ENCODE data around the gene DOCK9. TPM values are rescaled to one million over a fixed set of nuclear protein-coding genes. Genes with fewer than 3 reads are reported as not detected.

Gene DOCK9
- total RNA-seq, 1 experiment from 2014 or later: 36.6 TPM

- Mint-ChIP-seq H3K4me3 (no peak overlapping the region), H3K9me3 (no peaks in the 10 kb centered on the region), H3K27ac (no peak overlapping the region), H3K4me1 (peaks cover 27% of the 10 kb centered on the region), H3K27me3 (ENCODE audit: low read depth) (no peaks in the 10 kb centered on the region), H3K36me3 (no peaks in the 10 kb centered on the region; the same call in 1 of the 2 replicates)
- POLR2A ChIA-PET: no interaction called here
- TF ChIP-seq NFE2L1 (CRISPR knock-in tag; IDR thresholded peaks at IDR 0.05) (no peak), ZNF671 (CRISPR knock-in tag; IDR thresholded peaks at IDR 0.05) (no peak), OVOL2 (CRISPR knock-in tag; IDR thresholded peaks at IDR 0.05; ENCODE audit: borderline replicate concordance) (no peak), IRF2 (CRISPR knock-in tag; IDR thresholded peaks at IDR 0.05; ENCODE audit: borderline replicate concordance, low read depth) (no peak), PRDM15 (CRISPR knock-in tag; IDR thresholded peaks at IDR 0.05) (no peak), SP1 (CRISPR knock-in tag; conservative IDR thresholded peaks at IDR 0.05) (no peak), ATF1 (CRISPR knock-in tag; IDR thresholded peaks at IDR 0.05) (no peak)
- TF ChIP-seq, protein P1, sequence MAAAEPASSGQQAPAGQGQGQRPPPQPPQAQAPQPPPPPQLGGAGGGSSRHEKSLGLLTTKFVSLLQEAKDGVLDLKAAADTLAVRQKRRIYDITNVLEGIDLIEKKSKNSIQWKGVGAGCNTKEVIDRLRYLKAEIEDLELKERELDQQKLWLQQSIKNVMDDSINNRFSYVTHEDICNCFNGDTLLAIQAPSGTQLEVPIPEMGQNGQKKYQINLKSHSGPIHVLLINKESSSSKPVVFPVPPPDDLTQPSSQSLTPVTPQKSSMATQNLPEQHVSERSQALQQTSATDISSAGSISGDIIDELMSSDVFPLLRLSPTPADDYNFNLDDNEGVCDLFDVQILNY (CRISPR knock-in tag; IDR thresholded peaks at IDR 0.05): no peak
- TF ChIP-seq, protein P2, sequence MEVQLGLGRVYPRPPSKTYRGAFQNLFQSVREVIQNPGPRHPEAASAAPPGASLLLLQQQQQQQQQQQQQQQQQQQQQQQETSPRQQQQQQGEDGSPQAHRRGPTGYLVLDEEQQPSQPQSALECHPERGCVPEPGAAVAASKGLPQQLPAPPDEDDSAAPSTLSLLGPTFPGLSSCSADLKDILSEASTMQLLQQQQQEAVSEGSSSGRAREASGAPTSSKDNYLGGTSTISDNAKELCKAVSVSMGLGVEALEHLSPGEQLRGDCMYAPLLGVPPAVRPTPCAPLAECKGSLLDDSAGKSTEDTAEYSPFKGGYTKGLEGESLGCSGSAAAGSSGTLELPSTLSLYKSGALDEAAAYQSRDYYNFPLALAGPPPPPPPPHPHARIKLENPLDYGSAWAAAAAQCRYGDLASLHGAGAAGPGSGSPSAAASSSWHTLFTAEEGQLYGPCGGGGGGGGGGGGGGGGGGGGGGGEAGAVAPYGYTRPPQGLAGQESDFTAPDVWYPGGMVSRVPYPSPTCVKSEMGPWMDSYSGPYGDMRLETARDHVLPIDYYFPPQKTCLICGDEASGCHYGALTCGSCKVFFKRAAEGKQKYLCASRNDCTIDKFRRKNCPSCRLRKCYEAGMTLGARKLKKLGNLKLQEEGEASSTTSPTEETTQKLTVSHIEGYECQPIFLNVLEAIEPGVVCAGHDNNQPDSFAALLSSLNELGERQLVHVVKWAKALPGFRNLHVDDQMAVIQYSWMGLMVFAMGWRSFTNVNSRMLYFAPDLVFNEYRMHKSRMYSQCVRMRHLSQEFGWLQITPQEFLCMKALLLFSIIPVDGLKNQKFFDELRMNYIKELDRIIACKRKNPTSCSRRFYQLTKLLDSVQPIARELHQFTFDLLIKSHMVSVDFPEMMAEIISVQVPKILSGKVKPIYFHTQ (CRISPR knock-in tag; IDR thresholded peaks at IDR 0.05): no peak
- TF ChIP-seq, protein P3, sequence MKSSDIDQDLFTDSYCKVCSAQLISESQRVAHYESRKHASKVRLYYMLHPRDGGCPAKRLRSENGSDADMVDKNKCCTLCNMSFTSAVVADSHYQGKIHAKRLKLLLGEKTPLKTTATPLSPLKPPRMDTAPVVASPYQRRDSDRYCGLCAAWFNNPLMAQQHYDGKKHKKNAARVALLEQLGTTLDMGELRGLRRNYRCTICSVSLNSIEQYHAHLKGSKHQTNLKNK (CRISPR knock-in tag; IDR thresholded peaks at IDR 0.05): no peak
- DNase-seq (ENCODE audit: low spot score) (no peak), ATAC-seq (no peak)
- CTCF ChIA-PET: interaction anchor here (0.7 to 0.8 kb wide), 3 partner anchors 10 to 222 kb away, joined by 3 to 4 read pairs (median 3); no protein-coding TSS in a partner anchor
Observed at GRCh38 chr13:98803921-98804320, 173.9 kb downstream of the DOCK9 start.

DNA sequence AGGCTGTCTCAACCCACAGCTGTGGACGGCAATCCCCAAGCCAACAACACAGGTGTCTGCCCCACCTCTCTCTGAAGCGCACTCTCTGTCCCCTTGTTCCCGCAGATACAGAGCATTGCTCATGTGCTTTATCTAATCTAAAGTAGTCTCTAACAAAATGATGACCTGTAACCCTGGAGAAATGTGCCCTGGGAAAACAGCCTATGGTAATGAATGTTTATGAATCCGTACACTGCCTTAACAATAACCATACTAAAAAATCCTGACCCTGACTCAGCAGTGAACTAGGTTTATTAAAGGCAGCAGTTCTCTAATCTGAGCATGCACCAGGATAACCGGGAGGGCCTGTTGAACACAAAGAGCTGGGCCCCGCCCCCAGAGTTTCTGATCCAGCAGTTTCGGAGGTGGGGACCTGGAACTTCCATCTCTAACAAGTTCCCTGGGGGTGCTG, 174.7 kb downstream of the DOCK9 start:
- ATAC-seq: peak; percentile 19; the same call in 1 of the 2 replicates
- Mint-ChIP-seq H3K27ac (peak overlapping the region; percentile 69), H3K27me3 (ENCODE audit: low read depth) (no peaks in the 10 kb centered on the region), H3K9me3 (no peaks in the 10 kb centered on the region), H3K36me3 (no peaks in the 10 kb centered on the region; the same call in 1 of the 2 replicates), H3K4me3 (no peak overlapping the region), H3K4me1 (peaks cover 22% of the 10 kb centered on the region)
- no peak for TF ChIP-seq CBFB (CRISPR knock-in tag; IDR thresholded peaks at IDR 0.05; ENCODE audit: low read depth)
- no peak for DNase-seq (ENCODE audit: low spot score)
- ChIA-PET CTCF (interaction anchor here (0.7 to 0.8 kb wide), 3 partner anchors 9 to 221 kb away, joined by 3 to 4 read pairs (median 3); no protein-coding TSS in a partner anchor), POLR2A (no interaction called here)

DNA sequence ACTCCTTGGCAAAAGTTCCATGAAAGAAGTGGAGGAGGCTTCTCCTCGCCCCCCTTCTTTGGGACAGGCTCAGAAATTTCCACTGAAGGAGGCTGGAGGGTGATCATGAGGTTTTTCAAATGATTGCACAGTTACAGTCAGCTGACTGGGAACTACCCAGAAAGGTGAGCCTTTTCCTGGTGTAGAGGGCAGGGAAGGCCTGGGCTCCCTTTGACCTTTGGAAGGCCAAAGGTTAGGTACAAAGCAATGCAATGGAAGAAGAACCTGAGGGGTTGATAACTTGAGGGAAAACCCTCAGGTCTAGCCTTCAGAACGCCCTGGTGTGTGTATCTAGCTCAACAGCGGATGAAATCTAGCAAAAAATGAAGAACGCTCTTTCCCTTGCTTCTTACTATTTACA, 175.3 kb downstream of the DOCK9 start:
- DNase-seq (ENCODE audit: low spot score): no peak
- Mint-ChIP-seq H3K27ac (peak overlapping the region; percentile 69; the same call in 1 of the 2 replicates), H3K27me3 (ENCODE audit: low read depth) (no peaks in the 10 kb centered on the region), H3K4me3 (no peak overlapping the region), H3K4me1 (peaks cover 17% of the 10 kb centered on the region), H3K9me3 (no peaks in the 10 kb centered on the region), H3K36me3 (no peaks in the 10 kb centered on the region; the same call in 1 of the 2 replicates)
- CTCF ChIA-PET: no interaction called here
- no peak for ATAC-seq
- POLR2A ChIA-PET: no interaction called here
- no peak for TF ChIP-seq SOX15 (CRISPR knock-in tag; IDR thresholded peaks at IDR 0.05)

All from WTC11 (cell line).